ENCODE data around the gene AKT2. TPM values are rescaled to one million over a fixed set of nuclear protein-coding genes. Genes with fewer than 3 reads are reported as not detected.

AKT2 gene
- polyA plus RNA-seq, 1 donor (not counting 4 experiments of a cell fraction or from before 2014, with no cell fraction given) = 108 TPM

GRCh38 chr19:40252395-40252794 is 32.8 kb downstream of the AKT2 start:
- TF ChIP-seq EZH2 (IDR thresholded peaks at IDR 0.05; ENCODE audit: low read length) (no peak), CTCF (optimal IDR thresholded peaks at IDR 0.05 in 1 of 3, IDR thresholded peaks at IDR 0.05 in 1 of 3, conservative IDR thresholded peaks at IDR 0.05 in 1 of 3; ENCODE audit: extremely low read depth in 1 of 3, insufficient read depth in 2 of 3, low read length in 3 of 3) (no peak)
- Histone ChIP-seq H3K4me3 (ENCODE audit: control insufficient read depth in 2 of 3, extremely low read depth in 1 of 3, insufficient read depth in 2 of 3, low read depth in 1 of 3, low read length in 3 of 3) (no peak overlapping the region), H3K4me2 (ENCODE audit: control insufficient read depth, extremely low read depth, insufficient read depth, low read depth, low read length) (no peak overlapping the region), H3K27ac (ENCODE audit: control insufficient read depth, insufficient read depth, low read length) (no peak overlapping the region), H2AFZ (ENCODE audit: control insufficient read depth, low read length) (no peak overlapping the region), H3K27me3 (ENCODE audit: control insufficient read depth, extremely low read depth, insufficient read depth, low read length) (no peaks in the 10 kb centered on the region), H4K20me1 (ENCODE audit: control insufficient read depth, extremely low read depth, insufficient read depth, low read length) (peaks cover 4% of the 10 kb centered on the region), H3K9me3 (ENCODE audit: control insufficient read depth, low read depth, low read length) (no peaks in the 10 kb centered on the region), H3K4me1 (ENCODE audit: control insufficient read depth, extremely low read depth, insufficient read depth, low read length) (peaks cover 6% of the 10 kb centered on the region), H3K9me1 (ENCODE audit: control insufficient read depth, extremely low read depth, insufficient read depth, low read length) (peaks cover 3% of the 10 kb centered on the region), H3K36me3 (ENCODE audit: control insufficient read depth in 2 of 2, extremely low read depth in 1 of 2, insufficient read depth in 2 of 2, low read length in 2 of 2) (peaks cover 8 to 24% of the 10 kb centered on the region in 2 experiments), H3K9ac (ENCODE audit: control insufficient read depth, extremely low read depth, insufficient read depth, low read length) (no peak overlapping the region), H3K79me2 (ENCODE audit: control insufficient read depth, insufficient read depth, low read length) (peaks cover 15% of the 10 kb centered on the region)
- DNase-seq (ENCODE audit: low read depth, low spot score) (no peak), FAIRE-seq (peak; percentile 26)
- dilution Hi-C loops (cut with MboI; ENCODE audit: extremely low pct_ligation_motif_present, low sequenced_read_pairs) = no loop called here

GRCh38 chr19:40251991-40252390 is 33.2 kb downstream of the AKT2 start:
- FAIRE-seq = no peak

More at GRCh38 chr19:40251991-40252390, 33.2 kb downstream of the AKT2 start:
- Histone ChIP-seq H3K9me3 (ENCODE audit: control insufficient read depth, low read depth, low read length) (no peaks in the 10 kb centered on the region), H4K20me1 (ENCODE audit: control insufficient read depth, extremely low read depth, insufficient read depth, low read length) (peaks cover 3% of the 10 kb centered on the region), H3K9me1 (ENCODE audit: control insufficient read depth, extremely low read depth, insufficient read depth, low read length) (no peaks in the 10 kb centered on the region), H3K79me2 (ENCODE audit: control insufficient read depth, insufficient read depth, low read length) (peaks cover 13% of the 10 kb centered on the region), H3K4me2 (ENCODE audit: control insufficient read depth, extremely low read depth, insufficient read depth, low read depth, low read length) (no peak overlapping the region), H3K4me3 (ENCODE audit: control insufficient read depth in 2 of 3, extremely low read depth in 1 of 3, insufficient read depth in 2 of 3, low read depth in 1 of 3, low read length in 3 of 3) (no peak overlapping the region), H3K27ac (ENCODE audit: control insufficient read depth, insufficient read depth, low read length) (no peak overlapping the region), H2AFZ (ENCODE audit: control insufficient read depth, low read length) (no peak overlapping the region), H3K36me3 (ENCODE audit: control insufficient read depth in 2 of 2, extremely low read depth in 1 of 2, insufficient read depth in 2 of 2, low read length in 2 of 2) (peaks cover 8 to 24% of the 10 kb centered on the region in 2 experiments), H3K4me1 (ENCODE audit: control insufficient read depth, extremely low read depth, insufficient read depth, low read length) (peaks cover 2% of the 10 kb centered on the region), H3K9ac (ENCODE audit: control insufficient read depth, extremely low read depth, insufficient read depth, low read length) (no peak overlapping the region), H3K27me3 (ENCODE audit: control insufficient read depth, extremely low read depth, insufficient read depth, low read length) (no peaks in the 10 kb centered on the region)
- dilution Hi-C loops (cut with MboI; ENCODE audit: extremely low pct_ligation_motif_present, low sequenced_read_pairs) = no loop called here
- DNase-seq (ENCODE audit: low read depth, low spot score) = no peak
- TF ChIP-seq EZH2 (IDR thresholded peaks at IDR 0.05; ENCODE audit: low read length) = no peak
- TF ChIP-seq CTCF (optimal IDR thresholded peaks at IDR 0.05 in 1 of 3, IDR thresholded peaks at IDR 0.05 in 1 of 3, conservative IDR thresholded peaks at IDR 0.05 in 1 of 3; ENCODE audit: extremely low read depth in 1 of 3, insufficient read depth in 2 of 3, low read length in 3 of 3) = no peak

Data from keratinocyte (primary cell).